Activated naive CD4-positive, alpha-beta T cell treated with anti-CD3 and anti-CD28 coated beads, Interleukin-2, amount 50 U/mL, for 72 hours (primary cell): ENCODE measurements around the gene TNRC6B. TPM values are rescaled to one million over a fixed set of nuclear protein-coding genes. Genes with fewer than 3 reads are reported as not detected.
"Not testable (repeated sequence)": the region's sequence is repeated elsewhere in the genome, so short reads cannot be mapped to it uniquely, and the experiment has no call there.

Source experiments
- ATAC-seq, 2 donors: fragments of 150-1000 bp; cut with Tn5 transposase; 2 replicates each; pipeline ENCODE4 v1.10.0; 2021; ENCODE audit warnings: mild to moderate bottlenecking in 2 of 2, moderate library complexity in 2 of 2
- DNase-seq, 2 donors: peaks; one replicate each; pipeline ENCODE4 v3.0.0; 2021 to 2022; ENCODE audit warnings: low spot score in 2 of 2
- H3K27ac Mint-ChIP-seq, 2 donors: one replicate each; pipeline ENCODE4 v1.8.0; 2022; ENCODE audit warnings: mild to moderate bottlenecking in 2 of 2, mixed read lengths in 2 of 2
- H3K36me3 Mint-ChIP-seq, 2 donors: one replicate each; pipeline ENCODE4 v1.8.0; 2022; ENCODE audit warnings: mixed read lengths in 2 of 2
- H3K9me3 Mint-ChIP-seq, 2 donors: one replicate each; pipeline ENCODE4 v1.8.0; 2022; ENCODE audit warnings: mixed read lengths in 2 of 2
- total RNA-seq, 2 donors: library from RNA; stranded (reverse); gene quantifications; one replicate each; pipeline ENCODE4 v1.2.3, GENCODE V29; 2022

Gene TNRC6B
- total RNA-seq, 2 donors from 2014 or later, result 57.7 to 63.2 TPM

- peak overlapping the region; percentile 92 to 96 for H3K27ac Mint-ChIP-seq
- ATAC-seq (no peak), DNase-seq (no peak)
- H3K36me3 Mint-ChIP-seq, result peaks cover 20 to 30% of the 10 kb centered on the region in 2 donors
- peaks cover 0 to 6% of the 10 kb centered on the region in 2 donors for H3K9me3 Mint-ChIP-seq
Measured at GRCh38 chr22:40179526-40179925, 1.8 kb downstream of the TNRC6B start.

- Mint-ChIP-seq H3K36me3 (peaks cover 20 to 33% of the 10 kb centered on the region in 2 donors), H3K9me3 (peaks cover 0 to 8% of the 10 kb centered on the region in 2 donors), H3K27ac (peak overlapping the region; percentile 88 to 96)
- DNase-seq (no peak), ATAC-seq (no peak)
Measured at GRCh38 chr22:40180403-40180802, 2.7 kb downstream of the TNRC6B start.

- ATAC-seq, result no peak
- Mint-ChIP-seq H3K27ac (no peak overlapping the region), H3K36me3 (peaks cover 20 to 41% of the 10 kb centered on the region in 2 donors), H3K9me3 (peaks cover 0 to 14% of the 10 kb centered on the region in 2 donors)
- no peak for DNase-seq
Measured at GRCh38 chr22:40181323-40181722, 3.6 kb downstream of the TNRC6B start.

- DNase-seq (no peak), ATAC-seq (no peak)
- Mint-ChIP-seq H3K9me3 (peaks cover 0 to 14% of the 10 kb centered on the region in 2 donors), H3K36me3 (peaks cover 20 to 41% of the 10 kb centered on the region in 2 donors), H3K27ac (peak overlapping the region; percentile 14 to 81)
Measured at GRCh38 chr22:40182231-40182835, 4.6 kb downstream of the TNRC6B start.

- Mint-ChIP-seq H3K27ac (peak overlapping the region; percentile 14 to 81), H3K36me3 (peaks cover 14 to 37% of the 10 kb centered on the region in 2 donors), H3K9me3 (peaks cover 0 to 14% of the 10 kb centered on the region in 2 donors)
- DNase-seq (no peak), ATAC-seq (peak; percentile 60 to 71)
Measured at GRCh38 chr22:40183029-40183581, 5.4 kb downstream of the TNRC6B start.

- DNase-seq, ATAC-seq: not testable (repeated sequence)
- peak overlapping the region; percentile 14 to 81 for H3K27ac Mint-ChIP-seq
- peaks cover 9 to 32% of the 10 kb centered on the region in 2 donors for H3K36me3 Mint-ChIP-seq
- H3K9me3 Mint-ChIP-seq, result peaks cover 0 to 14% of the 10 kb centered on the region in 2 donors
Measured at GRCh38 chr22:40183603-40184002, 5.9 kb downstream of the TNRC6B start.

- DNase-seq (no peak), ATAC-seq (no peak)
- Mint-ChIP-seq H3K27ac (no peak overlapping the region), H3K36me3 (peaks cover 0 to 25% of the 10 kb centered on the region in 2 donors), H3K9me3 (peaks cover 0 to 14% of the 10 kb centered on the region in 2 donors)
Measured at GRCh38 chr22:40187389-40187788, 9.7 kb downstream of the TNRC6B start.

- Mint-ChIP-seq H3K36me3 (peaks cover 0 to 16% of the 10 kb centered on the region in 2 donors), H3K9me3 (peaks cover 0 to 6% of the 10 kb centered on the region in 2 donors), H3K27ac (no peak overlapping the region)
- ATAC-seq (no peak), DNase-seq (no peak)
Measured at GRCh38 chr22:40189997-40190396, 12.3 kb downstream of the TNRC6B start.

- DNase-seq, result no peak
- no peak for ATAC-seq
- peaks cover 0 to 14% of the 10 kb centered on the region in 2 donors for H3K36me3 Mint-ChIP-seq
- H3K27ac Mint-ChIP-seq, result peak overlapping the region in 1 of 2 donors; percentile 7
- peaks cover 0 to 6% of the 10 kb centered on the region in 2 donors for H3K9me3 Mint-ChIP-seq
Measured at GRCh38 chr22:40190501-40190900, 12.8 kb downstream of the TNRC6B start.

- peak overlapping the region; percentile 34 to 38 for H3K27ac Mint-ChIP-seq
- DNase-seq (no peak), ATAC-seq (no peak)
- peaks cover 0 to 7% of the 10 kb centered on the region in 2 donors for H3K36me3 Mint-ChIP-seq
- H3K9me3 Mint-ChIP-seq, result no peaks in the 10 kb centered on the region
Measured at GRCh38 chr22:40193429-40194421, 16.0 kb downstream of the TNRC6B start.

- Mint-ChIP-seq H3K36me3 (peaks cover 0 to 7% of the 10 kb centered on the region in 2 donors), H3K27ac (no peak overlapping the region), H3K9me3 (no peaks in the 10 kb centered on the region)
- no peak for ATAC-seq
- DNase-seq, result no peak
Measured at GRCh38 chr22:40194656-40195055, 16.9 kb downstream of the TNRC6B start.

- H3K36me3 Mint-ChIP-seq, result no peaks in the 10 kb centered on the region
- DNase-seq (peak in 1 of 2 donors; percentile 44), ATAC-seq (peak; percentile 96 to 98)
- H3K27ac Mint-ChIP-seq, result peak overlapping the region; percentile 87 to 94
- no peaks in the 10 kb centered on the region for H3K9me3 Mint-ChIP-seq
Measured at GRCh38 chr22:40196628-40197360, 19.1 kb downstream of the TNRC6B start.

GRCh38 chr22:40197421-40197820 is 19.7 kb downstream of the TNRC6B start:
- H3K27ac Mint-ChIP-seq, result peak overlapping the region; percentile 87 to 94
- H3K36me3 Mint-ChIP-seq, H3K9me3 Mint-ChIP-seq, ATAC-seq, DNase-seq: not testable (repeated sequence)

- ATAC-seq, result no peak
- Mint-ChIP-seq H3K9me3 (no peaks in the 10 kb centered on the region), H3K27ac (peak overlapping the region in 1 of 2 donors; percentile 67), H3K36me3 (no peaks in the 10 kb centered on the region)
- no peak for DNase-seq
Measured at GRCh38 chr22:40198733-40199132, 21.0 kb downstream of the TNRC6B start.

GRCh38 chr22:40199223-40199622 is 21.5 kb downstream of the TNRC6B start:
- H3K36me3 Mint-ChIP-seq, result no peaks in the 10 kb centered on the region
- H3K9me3 Mint-ChIP-seq, result no peaks in the 10 kb centered on the region
- DNase-seq (no peak), ATAC-seq (no peak)
- peak overlapping the region in 1 of 2 donors; percentile 10 for H3K27ac Mint-ChIP-seq

GRCh38 chr22:40199852-40200251 is 22.1 kb downstream of the TNRC6B start:
- DNase-seq (no peak), ATAC-seq (no peak)
- no peak overlapping the region for H3K27ac Mint-ChIP-seq
- H3K36me3 Mint-ChIP-seq, result no peaks in the 10 kb centered on the region
- H3K9me3 Mint-ChIP-seq, result no peaks in the 10 kb centered on the region
